ENCODE data around the gene EIF5A2. TPM values are rescaled to one million over a fixed set of nuclear protein-coding genes. Genes with fewer than 3 reads are reported as not detected.

The EIF5A2 gene
- total RNA-seq, 1 donor = 3.4 TPM

- no peaks in the 10 kb centered on the region for H3K4me1 ChIP-seq (ENCODE audit: insufficient read depth, low read length)
- no peak overlapping the region for H3K4me3 ChIP-seq (ENCODE audit: low read length)
- no peaks in the 10 kb centered on the region for H3K27me3 ChIP-seq (ENCODE audit: insufficient read depth, low read length)
These were observed 31.9 kb downstream of the EIF5A2 start for GRCh38 chr3:170876537-170876936.

GRCh38 chr3:170869645-170870593 is 38.5 kb downstream of the EIF5A2 start, which contains the start of gene RPL22L1:
RPL22L1 (minus strand) TSS chr3:170870195; CDS start chr3:170870167, 28 bp downstream.
- peaks cover 33% of the 10 kb centered on the region for H3K4me1 ChIP-seq (ENCODE audit: insufficient read depth, low read length)
- no peaks in the 10 kb centered on the region for H3K9me3 ChIP-seq (ENCODE audit: low read depth, low read length)
- H3K4me3 ChIP-seq (ENCODE audit: low read length) = peak within 1 kb of the TSS; percentile 71
- H3K27me3 ChIP-seq (ENCODE audit: insufficient read depth, low read length) = no peaks in the 10 kb centered on the region

More at GRCh38 chr3:170876537-170876936, 31.9 kb downstream of the EIF5A2 start:
- no peaks in the 10 kb centered on the region for H3K9me3 ChIP-seq (ENCODE audit: low read depth, low read length)

DNA sequence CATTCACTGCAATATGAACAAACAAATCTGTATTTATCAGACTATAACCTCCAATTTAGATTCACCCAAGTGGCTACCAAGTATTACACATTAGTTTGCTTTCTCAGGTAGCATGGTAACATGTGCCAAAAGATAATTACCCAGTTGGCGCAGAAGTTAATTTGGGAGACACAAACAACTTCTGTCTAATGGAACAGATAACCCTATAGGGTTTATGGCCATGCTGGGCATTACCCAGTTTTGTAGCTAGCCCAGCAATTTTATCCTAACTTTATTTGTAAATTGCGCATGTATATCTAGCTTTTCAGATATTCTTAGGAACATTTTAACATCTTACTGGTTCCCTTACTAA is 39.2 kb downstream of the EIF5A2 start:
- peak overlapping the region; percentile 71 for H3K4me3 ChIP-seq (ENCODE audit: low read length)

GRCh38 chr3:170868577-170869238 is 39.7 kb downstream of the EIF5A2 start:
- Histone ChIP-seq H3K4me1 (ENCODE audit: insufficient read depth, low read length) (peaks cover 33% of the 10 kb centered on the region), H3K27me3 (ENCODE audit: insufficient read depth, low read length) (no peaks in the 10 kb centered on the region), H3K9me3 (ENCODE audit: low read depth, low read length) (no peaks in the 10 kb centered on the region), H3K4me3 (ENCODE audit: low read length) (peak overlapping the region; percentile 71)

More for the DNA sequence above, 39.2 kb downstream of the EIF5A2 start:
- Histone ChIP-seq H3K4me1 (ENCODE audit: insufficient read depth, low read length) (peaks cover 33% of the 10 kb centered on the region), H3K27me3 (ENCODE audit: insufficient read depth, low read length) (no peaks in the 10 kb centered on the region), H3K9me3 (ENCODE audit: low read depth, low read length) (no peaks in the 10 kb centered on the region)

DNA sequence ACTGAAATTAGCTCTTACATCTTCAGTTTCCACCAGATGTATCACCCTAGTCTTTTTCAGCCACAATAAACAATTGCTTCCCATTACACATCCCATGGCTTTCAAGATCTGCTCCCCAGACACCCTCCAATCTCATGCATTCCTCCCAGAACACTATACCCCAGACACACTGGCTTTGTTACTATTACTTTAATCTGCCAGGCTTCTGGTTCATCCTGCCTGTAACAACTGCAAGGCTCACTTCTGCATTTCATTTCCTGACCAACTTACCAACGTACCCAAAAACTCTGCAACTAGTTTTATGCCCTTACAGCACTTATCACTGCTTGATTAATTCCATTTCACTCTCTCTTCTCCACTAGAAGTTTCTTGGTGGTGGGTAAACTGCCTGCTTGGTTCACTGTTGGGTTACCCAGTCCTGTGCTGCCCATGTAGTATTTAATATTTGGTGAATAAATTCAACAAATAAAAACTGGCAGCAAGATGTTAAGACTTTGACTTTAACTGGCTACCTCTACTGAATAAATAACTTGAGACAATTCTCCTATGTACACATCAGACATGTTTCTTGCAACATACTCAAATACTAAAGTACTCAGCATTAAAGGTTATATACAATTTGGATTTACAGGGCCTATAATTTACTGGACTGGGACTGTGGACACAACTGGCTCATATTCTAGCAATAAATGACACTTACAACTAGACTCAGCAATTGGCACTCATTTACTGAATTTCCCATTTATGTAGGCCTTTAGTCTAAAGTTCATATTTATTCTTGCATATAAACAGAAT is 41.1 kb downstream of the EIF5A2 start:
- H3K4me1 ChIP-seq (ENCODE audit: insufficient read depth, low read length) = peaks cover 33% of the 10 kb centered on the region
- H3K9me3 ChIP-seq (ENCODE audit: low read depth, low read length) = no peaks in the 10 kb centered on the region
- H3K4me3 ChIP-seq (ENCODE audit: low read length) = no peak overlapping the region
- H3K27me3 ChIP-seq (ENCODE audit: insufficient read depth, low read length) = no peaks in the 10 kb centered on the region

DNA sequence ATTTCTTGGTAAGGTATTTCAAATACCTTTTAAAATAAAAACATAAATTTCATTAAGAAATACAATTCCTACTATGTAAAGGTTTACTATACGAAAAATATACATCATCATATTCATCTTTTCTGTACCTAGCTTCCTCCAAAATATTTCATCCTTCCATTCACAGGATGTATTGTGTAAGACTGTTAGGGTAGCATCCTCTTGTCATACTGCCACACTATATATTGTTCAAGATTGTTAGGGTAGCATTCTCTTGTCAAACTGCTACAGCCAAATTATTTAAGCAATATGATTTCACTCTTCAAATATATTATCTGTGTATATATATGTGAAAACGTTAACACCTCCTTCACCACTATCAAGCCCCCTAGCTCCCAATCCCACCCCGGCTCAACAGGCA is 41.9 kb downstream of the EIF5A2 start:
- Histone ChIP-seq H3K4me3 (ENCODE audit: low read length) (no peak overlapping the region), H3K4me1 (ENCODE audit: insufficient read depth, low read length) (peaks cover 33% of the 10 kb centered on the region), H3K27me3 (ENCODE audit: insufficient read depth, low read length) (no peaks in the 10 kb centered on the region), H3K9me3 (ENCODE audit: low read depth, low read length) (no peaks in the 10 kb centered on the region)

- H3K27me3 ChIP-seq (ENCODE audit: insufficient read depth, low read length) = no peaks in the 10 kb centered on the region
- H3K4me3 ChIP-seq (ENCODE audit: low read length) = no peak overlapping the region
- H3K9me3 ChIP-seq (ENCODE audit: low read depth, low read length) = no peaks in the 10 kb centered on the region
- peaks cover 30% of the 10 kb centered on the region for H3K4me1 ChIP-seq (ENCODE audit: insufficient read depth, low read length)
These were observed 43.0 kb downstream of the EIF5A2 start for GRCh38 chr3:170865209-170866094.

- H3K9me3 ChIP-seq (ENCODE audit: low read depth, low read length) = no peaks in the 10 kb centered on the region
- H3K4me3 ChIP-seq (ENCODE audit: low read length) = no peak overlapping the region
- peaks cover 27% of the 10 kb centered on the region for H3K4me1 ChIP-seq (ENCODE audit: insufficient read depth, low read length)
- H3K27me3 ChIP-seq (ENCODE audit: insufficient read depth, low read length) = no peaks in the 10 kb centered on the region
These were observed 43.8 kb downstream of the EIF5A2 start for GRCh38 chr3:170864525-170865208.

DNA sequence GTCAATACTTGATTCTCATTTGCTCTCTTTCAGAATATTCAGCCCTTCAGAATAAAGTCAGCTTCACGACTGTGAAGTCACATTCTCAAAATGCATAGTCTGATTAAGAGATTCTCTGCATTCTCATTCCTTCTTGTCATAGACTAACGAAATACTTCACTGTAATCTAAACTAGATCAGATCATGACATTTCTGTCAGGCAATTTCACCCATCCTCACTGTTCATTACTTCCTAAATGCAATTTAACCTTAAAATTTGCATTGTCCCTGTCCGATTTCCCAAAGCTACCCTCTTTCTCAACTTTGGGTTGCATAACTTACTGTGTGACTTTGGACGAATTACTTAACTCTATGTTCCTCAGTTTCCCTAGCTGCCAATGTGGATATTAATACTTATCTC is 44.6 kb downstream of the EIF5A2 start:
- no peaks in the 10 kb centered on the region for H3K27me3 ChIP-seq (ENCODE audit: insufficient read depth, low read length)
- H3K4me1 ChIP-seq (ENCODE audit: insufficient read depth, low read length) = peaks cover 23% of the 10 kb centered on the region
- no peaks in the 10 kb centered on the region for H3K9me3 ChIP-seq (ENCODE audit: low read depth, low read length)
- H3K4me3 ChIP-seq (ENCODE audit: low read length) = no peak overlapping the region

DNA sequence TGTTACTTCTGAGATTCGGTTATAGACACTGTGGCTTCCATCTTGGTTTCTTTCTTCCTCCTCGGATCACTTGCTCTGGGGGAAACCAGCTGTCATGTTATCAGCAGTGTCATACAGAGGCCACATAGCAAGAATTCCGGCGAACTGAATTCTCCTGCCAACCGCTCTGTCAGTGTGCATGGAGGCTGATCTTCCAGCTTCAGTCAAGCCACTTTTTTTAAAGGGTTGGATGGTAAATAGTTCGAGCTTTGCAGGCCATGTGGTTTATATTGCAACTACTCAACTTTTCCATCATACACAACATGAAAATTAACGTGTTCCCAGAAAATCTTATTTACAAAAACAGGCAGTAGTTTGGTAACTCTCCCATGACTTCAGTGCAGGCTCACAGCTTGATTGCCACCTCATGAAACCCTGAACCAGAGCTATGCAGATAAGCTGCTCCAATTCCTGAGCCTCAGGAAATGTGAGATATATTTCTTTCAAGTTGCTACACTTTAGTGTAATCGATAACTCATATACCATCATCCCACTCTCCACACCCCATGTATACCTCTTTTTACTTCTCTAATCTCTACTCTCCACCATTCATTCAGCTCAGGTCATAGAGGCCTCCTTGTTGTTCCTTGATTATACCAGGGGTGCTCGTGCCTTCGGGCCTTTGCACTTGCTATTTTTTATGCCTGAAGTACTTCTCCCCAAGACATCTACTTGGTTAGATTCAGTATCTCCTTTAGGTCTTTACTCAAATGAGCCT is 45.6 kb downstream of the EIF5A2 start:
- no peaks in the 10 kb centered on the region for H3K9me3 ChIP-seq (ENCODE audit: low read depth, low read length)
- H3K4me3 ChIP-seq (ENCODE audit: low read length) = no peak overlapping the region
- H3K27me3 ChIP-seq (ENCODE audit: insufficient read depth, low read length) = no peaks in the 10 kb centered on the region
- H3K4me1 ChIP-seq (ENCODE audit: insufficient read depth, low read length) = peaks cover 12% of the 10 kb centered on the region

- H3K27me3 ChIP-seq (ENCODE audit: insufficient read depth, low read length) = no peaks in the 10 kb centered on the region
- H3K4me1 ChIP-seq (ENCODE audit: insufficient read depth, low read length) = no peaks in the 10 kb centered on the region
- H3K9me3 ChIP-seq (ENCODE audit: low read depth, low read length) = no peaks in the 10 kb centered on the region
- H3K4me3 ChIP-seq (ENCODE audit: low read length) = no peak overlapping the region
These were observed 49.8 kb downstream of the EIF5A2 start for GRCh38 chr3:170858599-170858998.

DNA sequence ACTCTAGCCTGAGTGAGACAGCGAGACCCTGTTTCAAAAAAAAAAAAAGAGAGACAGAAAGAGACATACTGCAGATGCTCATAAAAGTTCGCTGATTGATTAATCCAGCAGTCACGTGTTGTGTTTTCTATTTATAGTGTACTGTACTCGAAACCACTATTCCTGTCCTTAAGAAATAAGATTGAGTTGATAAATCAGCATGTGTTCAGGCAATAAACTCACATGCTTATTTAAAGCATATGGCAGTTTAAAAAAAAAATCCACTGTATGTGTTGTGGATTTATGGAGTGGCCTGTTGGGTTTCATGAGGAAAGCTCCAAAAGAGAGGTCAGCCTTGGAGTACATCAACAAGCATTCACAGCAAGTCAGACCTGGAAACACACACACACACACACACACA is 56.1 kb downstream of the EIF5A2 start:
- Histone ChIP-seq H3K4me3 (ENCODE audit: low read length) (no peak overlapping the region), H3K9me3 (ENCODE audit: low read depth, low read length) (no peaks in the 10 kb centered on the region), H3K27me3 (ENCODE audit: insufficient read depth, low read length) (no peaks in the 10 kb centered on the region), H3K4me1 (ENCODE audit: insufficient read depth, low read length) (no peaks in the 10 kb centered on the region)

DNA sequence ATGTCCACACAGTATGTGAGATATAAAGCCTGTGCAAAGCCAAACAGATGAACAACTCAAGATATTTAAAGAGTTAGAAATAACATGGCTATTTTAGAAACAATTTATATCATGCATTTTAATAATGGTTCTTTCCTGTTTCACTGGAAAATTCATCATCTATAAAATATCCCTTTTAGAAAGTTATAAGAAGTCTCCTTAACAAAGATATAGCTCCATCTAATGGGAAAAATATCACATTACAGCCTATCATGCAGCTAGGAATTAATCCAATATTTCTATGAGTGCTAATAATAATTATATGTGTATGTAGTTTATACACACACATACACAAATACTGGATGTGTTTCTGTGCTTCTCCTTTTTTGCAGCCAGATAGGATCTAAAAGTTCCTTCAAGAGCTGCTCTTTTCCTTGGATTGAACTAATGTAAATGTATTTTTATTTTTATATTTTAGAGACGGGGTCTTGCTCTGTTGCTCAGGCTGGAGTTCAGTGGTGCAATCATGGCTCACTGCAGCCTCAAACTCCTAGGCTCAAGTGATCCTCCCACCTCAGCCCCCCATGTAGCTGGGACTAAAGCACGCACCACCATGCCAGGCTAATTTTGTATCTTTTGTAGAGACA is 60.0 kb downstream of the EIF5A2 start:
- Histone ChIP-seq H3K4me3 (ENCODE audit: low read length) (no peak overlapping the region), H3K9me3 (ENCODE audit: low read depth, low read length) (no peaks in the 10 kb centered on the region)

More for the DNA sequence above, 60.0 kb downstream of the EIF5A2 start:
- Histone ChIP-seq H3K27me3 (ENCODE audit: insufficient read depth, low read length) (peaks cover 5% of the 10 kb centered on the region), H3K4me1 (ENCODE audit: insufficient read depth, low read length) (no peaks in the 10 kb centered on the region)
